Uterus (tissue), 4 donors: ENCODE data around the gene EIF4E2. TPM values are rescaled to one million over a fixed set of nuclear protein-coding genes. Genes with fewer than 3 reads are reported as not detected.

Experiments
- DNase-seq, 2 donors: peaks; one replicate each; pipeline ENCODE4 v3.0.0-alpha.2; 2019 to 2020
- H3K27ac ChIP-seq, 2 donors: fragments of 200-600 bp; sonication (generic); 1 replicate in 1 of 2; 2 replicates in 1 of 2; pipeline ENCODE4 v1.5.1; 2016 to 2018
- H3K27me3 ChIP-seq, 2 donors: fragments of 200-600 bp; sonication (generic); one replicate each; pipeline ENCODE4 v1.5.1; 2018 to 2019; ENCODE audit warnings: control low read depth in 1 of 2
- H3K36me3 ChIP-seq, 2 donors: fragments of 200-600 bp; sonication (generic); one replicate each; pipeline ENCODE4 v1.5.1; 2019; ENCODE audit warnings: control low read depth in 1 of 2
- H3K4me1 ChIP-seq, 2 donors: fragments of 200-600 bp; sonication (generic); one replicate each; pipeline ENCODE4 v1.5.1; 2018 to 2019; ENCODE audit warnings: control low read depth in 1 of 2
- H3K4me3 ChIP-seq, 2 donors: fragments of 200-600 bp; sonication (generic); 1 replicate in 1 of 2; 2 replicates in 1 of 2; pipeline ENCODE4 v1.5.1; 2018 to 2019; ENCODE audit warnings: mild to moderate bottlenecking in 1 of 2
- H3K9me3 ChIP-seq, 2 donors: fragments of 200-600 bp; sonication (generic); one replicate each; pipeline ENCODE4 v1.5.1; 2019; ENCODE audit warnings: control low read depth in 1 of 2
- POLR2A ChIP-seq, 2 donors: fragments of 450-650 bp; IDR thresholded peaks; one replicate each; pipeline ENCODE4 v1.6.1; 2016; ENCODE audit warnings: antibody characterized with exemption in 2 of 2, mild to moderate bottlenecking in 1 of 2, moderate library complexity in 1 of 2
- intact Hi-C: fragments of 100-400 bp; cut with DNase I; formaldehyde crosslinking; loops from one replicate; pipeline ENCODE4 v1.15.1; 2023; ENCODE audit warnings: low total_unique reads
- total RNA-seq, 4 donors: library from RNA; depleted of rRNA in 3 of 4; stranded (reverse); fragments of >200 nt in 3 of 4; gene quantifications; one replicate each; pipeline versions ENCODE4 v1.1.0 to v1.2.4, GENCODE V29; 2014 to 2023
- TF ChIP-seq, protein P1 (sequence below), 4 experiments: fragments of 200-600 bp in 2 of 4; fragments of 450-650 bp in 2 of 4; sonication (generic) in 2 of 4; IDR thresholded peaks; one replicate each; pipeline ENCODE4 v1.5.1; 2016 to 2019; ENCODE audit warnings: antibody characterized with exemption in 4 of 4, mild to moderate bottlenecking in 2 of 4, moderate library complexity in 1 of 4
- donor health status: DM: yes; HTN: yes; CAD: no.

EIF4E2 gene
- total RNA-seq, 4 donors from 2014 or later: 24.3 to 195 (median 56.6) TPM

DNA sequence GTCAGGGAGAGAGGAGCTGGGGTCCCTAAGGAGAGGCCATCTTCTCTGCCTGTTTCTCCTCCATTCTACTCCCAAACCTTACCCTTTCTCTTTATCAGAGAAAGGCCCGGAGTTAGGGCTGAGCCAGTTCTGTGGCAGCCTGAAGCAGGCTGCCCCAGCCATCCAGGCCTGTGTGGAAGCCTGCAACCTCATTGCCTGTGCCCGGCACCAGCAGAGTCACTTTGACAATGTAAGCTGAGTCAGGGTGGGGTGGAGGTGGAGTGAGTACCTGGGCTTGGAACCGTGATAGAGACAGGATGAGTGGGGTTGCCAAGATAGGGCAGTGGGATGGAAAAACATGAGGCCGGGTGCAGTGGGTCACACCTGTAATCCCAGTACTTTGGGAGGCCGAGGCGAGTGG lies 5.8 kb upstream of the EIF4E2 start:
- DNase-seq: no peak
- H3K36me3 ChIP-seq: no peaks in the 10 kb centered on the region
- TF ChIP-seq, protein P1, sequence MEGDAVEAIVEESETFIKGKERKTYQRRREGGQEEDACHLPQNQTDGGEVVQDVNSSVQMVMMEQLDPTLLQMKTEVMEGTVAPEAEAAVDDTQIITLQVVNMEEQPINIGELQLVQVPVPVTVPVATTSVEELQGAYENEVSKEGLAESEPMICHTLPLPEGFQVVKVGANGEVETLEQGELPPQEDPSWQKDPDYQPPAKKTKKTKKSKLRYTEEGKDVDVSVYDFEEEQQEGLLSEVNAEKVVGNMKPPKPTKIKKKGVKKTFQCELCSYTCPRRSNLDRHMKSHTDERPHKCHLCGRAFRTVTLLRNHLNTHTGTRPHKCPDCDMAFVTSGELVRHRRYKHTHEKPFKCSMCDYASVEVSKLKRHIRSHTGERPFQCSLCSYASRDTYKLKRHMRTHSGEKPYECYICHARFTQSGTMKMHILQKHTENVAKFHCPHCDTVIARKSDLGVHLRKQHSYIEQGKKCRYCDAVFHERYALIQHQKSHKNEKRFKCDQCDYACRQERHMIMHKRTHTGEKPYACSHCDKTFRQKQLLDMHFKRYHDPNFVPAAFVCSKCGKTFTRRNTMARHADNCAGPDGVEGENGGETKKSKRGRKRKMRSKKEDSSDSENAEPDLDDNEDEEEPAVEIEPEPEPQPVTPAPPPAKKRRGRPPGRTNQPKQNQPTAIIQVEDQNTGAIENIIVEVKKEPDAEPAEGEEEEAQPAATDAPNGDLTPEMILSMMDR (IDR thresholded peaks at IDR 0.05): no peak
- TF ChIP-seq POLR2A (IDR thresholded peaks at IDR 0.05): no peak
- no peak overlapping the region for H3K27ac ChIP-seq
- H3K4me3 ChIP-seq: no peak overlapping the region
- H3K27me3 ChIP-seq: no peaks in the 10 kb centered on the region
- intact Hi-C loops: no loop called here
- H3K4me1 ChIP-seq: no peaks in the 10 kb centered on the region
- no peaks in the 10 kb centered on the region for H3K9me3 ChIP-seq

DNA sequence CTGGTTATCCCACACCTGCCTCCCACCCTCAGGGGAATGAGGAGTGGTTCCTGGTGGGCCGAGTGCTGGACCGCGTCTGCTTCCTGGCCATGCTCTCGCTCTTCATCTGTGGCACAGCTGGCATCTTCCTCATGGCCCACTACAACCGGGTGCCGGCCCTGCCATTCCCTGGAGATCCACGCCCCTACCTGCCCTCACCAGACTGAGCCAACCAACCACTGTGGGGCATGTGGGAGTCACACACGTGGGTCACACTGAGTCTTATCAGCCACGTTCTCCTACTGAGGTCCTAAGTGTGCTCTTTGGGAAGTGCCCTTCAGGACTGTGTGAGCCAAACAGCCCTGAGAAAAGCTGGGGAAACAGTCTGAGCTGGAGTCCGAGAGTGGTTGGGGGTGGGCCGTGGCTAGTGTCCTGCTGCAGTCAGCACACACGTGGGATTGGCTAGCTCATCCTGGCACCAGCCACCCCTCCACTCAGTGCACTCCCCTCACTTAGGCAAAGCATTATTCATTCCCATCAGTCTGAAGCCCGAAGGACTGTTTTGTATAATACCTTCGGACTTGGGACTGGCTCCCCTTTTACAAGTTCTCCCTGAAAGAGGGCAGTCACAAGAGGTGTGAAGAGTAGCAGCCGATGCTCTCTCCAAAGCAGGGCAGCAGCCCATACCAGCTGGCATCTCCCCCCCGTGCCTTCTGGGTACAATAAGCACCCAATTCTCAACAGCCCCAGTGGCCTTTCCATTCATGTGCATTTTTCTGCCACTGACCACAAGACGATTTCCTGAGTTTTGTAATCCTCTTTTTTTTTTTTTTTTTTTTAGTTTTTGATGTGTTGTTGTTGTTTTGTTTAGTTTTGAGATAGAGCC lies 4.7 kb upstream of the EIF4E2 start:
- TF ChIP-seq POLR2A (IDR thresholded peaks at IDR 0.05): no peak
- TF ChIP-seq, protein P1 (IDR thresholded peaks at IDR 0.05): no peak
- intact Hi-C loops: no loop called here
- no peak for DNase-seq

DNA sequence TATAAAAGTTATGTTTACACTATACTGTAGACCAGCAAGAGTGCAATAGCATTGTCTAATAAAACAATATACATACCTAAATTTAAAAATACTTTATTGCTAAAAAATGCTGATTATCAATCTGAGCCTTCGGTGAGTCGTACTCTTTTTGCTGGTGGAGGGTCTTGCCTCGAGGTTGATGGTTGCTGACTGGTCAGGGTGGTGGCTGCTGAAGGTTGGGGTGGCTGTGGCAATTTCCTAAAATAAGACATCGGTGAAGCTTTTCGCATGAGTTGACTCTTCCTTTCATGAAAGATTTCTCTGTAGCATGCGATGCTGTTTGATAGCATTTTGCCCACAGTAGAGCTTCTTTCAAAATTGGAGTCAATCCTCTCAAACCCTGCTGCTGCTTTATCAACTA lies 2.5 kb upstream of the EIF4E2 start:
- no peak overlapping the region for H3K27ac ChIP-seq
- no peaks in the 10 kb centered on the region for H3K27me3 ChIP-seq
- H3K4me1 ChIP-seq: peaks cover 5 to 11% of the 10 kb centered on the region in 2 donors
- H3K4me3 ChIP-seq: no peak overlapping the region
- no peaks in the 10 kb centered on the region for H3K9me3 ChIP-seq
- H3K36me3 ChIP-seq: no peaks in the 10 kb centered on the region
- intact Hi-C loops: no loop called here
- no peak for DNase-seq
- TF ChIP-seq, protein P1 (IDR thresholded peaks at IDR 0.05): no peak
- no peak for TF ChIP-seq POLR2A (IDR thresholded peaks at IDR 0.05)

More for the DNA sequence above, 4.7 kb upstream of the EIF4E2 start:
- H3K36me3 ChIP-seq: no peaks in the 10 kb centered on the region
- no peak overlapping the region for H3K4me3 ChIP-seq
- no peaks in the 10 kb centered on the region for H3K9me3 ChIP-seq
- no peaks in the 10 kb centered on the region for H3K4me1 ChIP-seq
- no peak overlapping the region for H3K27ac ChIP-seq
- no peaks in the 10 kb centered on the region for H3K27me3 ChIP-seq

DNA sequence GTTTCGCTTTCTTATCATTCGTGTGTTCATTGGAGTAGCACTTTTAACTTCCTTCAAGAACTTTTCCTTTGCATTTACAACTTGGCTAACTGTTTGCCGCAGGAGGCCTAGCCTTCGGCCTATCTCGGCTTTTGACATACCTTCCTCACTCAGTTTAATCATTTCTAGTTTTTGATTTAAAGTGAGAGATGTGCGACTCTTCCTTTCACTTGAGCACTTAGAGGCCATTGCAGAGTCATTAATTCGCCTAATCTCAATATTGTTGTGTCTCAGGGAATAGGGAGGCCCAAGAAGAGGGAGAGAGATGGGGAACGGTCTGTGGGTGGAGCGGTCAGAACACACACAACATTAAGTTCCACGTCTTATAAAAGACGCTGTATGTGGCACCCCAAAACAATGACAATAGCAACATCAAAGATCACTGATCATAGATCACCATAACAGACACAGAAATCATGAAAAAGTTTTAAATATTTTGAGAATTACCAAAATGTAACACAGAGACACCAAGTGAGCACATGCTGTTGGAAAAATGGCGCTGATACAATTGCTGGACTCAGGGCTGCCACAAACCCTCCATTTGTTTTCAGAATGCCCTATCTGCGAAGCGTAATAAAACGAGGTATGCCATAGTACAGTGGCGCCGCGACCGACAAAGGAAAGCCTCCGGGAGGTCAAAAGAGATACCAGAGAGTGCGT lies 685 bp upstream of the EIF4E2 start:
- no peaks in the 10 kb centered on the region for H3K27me3 ChIP-seq
- H3K36me3 ChIP-seq: no peaks in the 10 kb centered on the region
- no peak for TF ChIP-seq POLR2A (IDR thresholded peaks at IDR 0.05)
- TF ChIP-seq, protein P1 (IDR thresholded peaks at IDR 0.05): no peak
- peaks cover 5 to 11% of the 10 kb centered on the region in 2 donors for H3K4me1 ChIP-seq
- no peak for DNase-seq
- peak overlapping the region; percentile 93 to 95 for H3K27ac ChIP-seq
- intact Hi-C loops: no loop called here
- peak overlapping the region; percentile 83 to 96 for H3K4me3 ChIP-seq
- no peaks in the 10 kb centered on the region for H3K9me3 ChIP-seq

DNA sequence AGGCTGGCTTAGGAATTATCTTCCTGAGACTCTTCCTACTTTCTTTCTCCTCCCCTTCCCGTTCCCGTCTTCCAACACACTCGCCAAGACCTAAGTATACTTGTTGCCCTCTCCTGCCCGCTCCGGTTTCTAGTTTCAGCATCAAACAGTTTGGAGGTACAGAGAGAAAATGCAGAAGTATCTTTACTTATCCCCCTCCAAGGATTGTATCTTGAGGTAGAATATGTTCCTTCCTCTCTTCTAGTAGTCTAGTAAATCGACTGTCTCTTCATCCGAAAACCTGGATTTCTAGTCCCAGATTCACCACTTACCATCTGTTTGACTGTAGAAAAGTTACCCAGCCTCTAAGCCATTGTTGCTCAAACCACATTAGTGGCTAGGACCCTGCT lies 755 bp downstream of the EIF4E2 start:
- H3K27ac ChIP-seq: peak overlapping the region; percentile 93 to 95
- no peak for DNase-seq
- peaks cover 5 to 11% of the 10 kb centered on the region in 2 donors for H3K4me1 ChIP-seq
- H3K36me3 ChIP-seq: no peaks in the 10 kb centered on the region
- H3K27me3 ChIP-seq: no peaks in the 10 kb centered on the region
- no peaks in the 10 kb centered on the region for H3K9me3 ChIP-seq
- peak overlapping the region; percentile 83 to 96 for H3K4me3 ChIP-seq
- TF ChIP-seq, protein P1 (IDR thresholded peaks at IDR 0.05): no peak
- no peak for TF ChIP-seq POLR2A (IDR thresholded peaks at IDR 0.05)
- intact Hi-C loops: no loop called here
